ENCODE measurements around the gene FMNL3. TPM values are rescaled to one million over a fixed set of nuclear protein-coding genes. Genes with fewer than 3 reads are reported as not detected.
A peak's percentile ranks its signal among the peaks of the same experiment; 100 is the strongest.

Gene FMNL3
- total and polyA plus RNA-seq, 2 of the 13 experiments (the other 11 are each of a cell fraction or from before 2014, with no cell fraction given) = 0.44 to 1.1 TPM

DNA sequence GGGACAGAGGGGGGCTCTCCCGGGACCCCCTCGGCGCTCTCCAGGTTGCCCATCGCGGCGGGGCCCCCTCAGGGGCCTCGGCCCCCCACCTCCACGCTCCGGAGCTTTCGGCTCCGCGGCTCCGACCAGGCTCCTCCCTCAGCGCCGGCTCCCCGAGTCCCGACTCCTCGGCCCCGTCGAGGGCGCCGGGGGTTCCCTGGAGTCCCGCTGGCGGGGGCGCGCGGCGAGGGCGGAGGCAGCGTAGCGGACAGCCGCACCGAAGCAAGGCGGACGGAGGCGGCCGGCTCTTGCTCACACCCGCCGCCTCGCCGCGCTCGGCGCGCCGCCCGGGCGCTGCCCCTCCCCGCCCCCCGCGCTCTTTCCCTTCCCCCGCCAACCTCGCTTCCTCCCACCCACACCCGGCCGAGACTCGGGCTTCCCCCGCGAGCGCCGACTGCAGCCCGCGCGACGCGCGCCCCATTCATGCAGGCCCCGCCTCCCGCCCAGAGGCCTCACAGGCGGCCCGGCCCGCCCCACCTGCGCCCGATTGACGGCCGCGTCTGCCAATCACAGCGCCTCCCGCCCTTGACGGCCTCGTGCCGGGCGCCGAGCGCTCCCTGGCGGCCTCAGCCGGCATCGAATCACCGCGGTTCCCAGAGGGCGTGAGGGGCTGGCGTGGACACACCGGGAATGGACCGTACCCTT lies at the start of gene FMNL3 (continued):
- no peak for TF ChIP-seq TCF12 (IDR thresholded peaks at IDR 0.05)
- no peak for TF ChIP-seq TCF12 (CRISPR knock-in tag; IDR thresholded peaks at IDR 0.05)
- TF ChIP-seq, protein P1, sequence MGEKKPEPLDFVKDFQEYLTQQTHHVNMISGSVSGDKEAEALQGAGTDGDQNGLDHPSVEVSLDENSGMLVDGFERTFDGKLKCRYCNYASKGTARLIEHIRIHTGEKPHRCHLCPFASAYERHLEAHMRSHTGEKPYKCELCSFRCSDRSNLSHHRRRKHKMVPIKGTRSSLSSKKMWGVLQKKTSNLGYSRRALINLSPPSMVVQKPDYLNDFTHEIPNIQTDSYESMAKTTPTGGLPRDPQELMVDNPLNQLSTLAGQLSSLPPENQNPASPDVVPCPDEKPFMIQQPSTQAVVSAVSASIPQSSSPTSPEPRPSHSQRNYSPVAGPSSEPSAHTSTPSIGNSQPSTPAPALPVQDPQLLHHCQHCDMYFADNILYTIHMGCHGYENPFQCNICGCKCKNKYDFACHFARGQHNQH (CRISPR knock-in tag; IDR thresholded peaks at IDR 0.05) = peak; percentile 77
- TF ChIP-seq, protein P2, sequence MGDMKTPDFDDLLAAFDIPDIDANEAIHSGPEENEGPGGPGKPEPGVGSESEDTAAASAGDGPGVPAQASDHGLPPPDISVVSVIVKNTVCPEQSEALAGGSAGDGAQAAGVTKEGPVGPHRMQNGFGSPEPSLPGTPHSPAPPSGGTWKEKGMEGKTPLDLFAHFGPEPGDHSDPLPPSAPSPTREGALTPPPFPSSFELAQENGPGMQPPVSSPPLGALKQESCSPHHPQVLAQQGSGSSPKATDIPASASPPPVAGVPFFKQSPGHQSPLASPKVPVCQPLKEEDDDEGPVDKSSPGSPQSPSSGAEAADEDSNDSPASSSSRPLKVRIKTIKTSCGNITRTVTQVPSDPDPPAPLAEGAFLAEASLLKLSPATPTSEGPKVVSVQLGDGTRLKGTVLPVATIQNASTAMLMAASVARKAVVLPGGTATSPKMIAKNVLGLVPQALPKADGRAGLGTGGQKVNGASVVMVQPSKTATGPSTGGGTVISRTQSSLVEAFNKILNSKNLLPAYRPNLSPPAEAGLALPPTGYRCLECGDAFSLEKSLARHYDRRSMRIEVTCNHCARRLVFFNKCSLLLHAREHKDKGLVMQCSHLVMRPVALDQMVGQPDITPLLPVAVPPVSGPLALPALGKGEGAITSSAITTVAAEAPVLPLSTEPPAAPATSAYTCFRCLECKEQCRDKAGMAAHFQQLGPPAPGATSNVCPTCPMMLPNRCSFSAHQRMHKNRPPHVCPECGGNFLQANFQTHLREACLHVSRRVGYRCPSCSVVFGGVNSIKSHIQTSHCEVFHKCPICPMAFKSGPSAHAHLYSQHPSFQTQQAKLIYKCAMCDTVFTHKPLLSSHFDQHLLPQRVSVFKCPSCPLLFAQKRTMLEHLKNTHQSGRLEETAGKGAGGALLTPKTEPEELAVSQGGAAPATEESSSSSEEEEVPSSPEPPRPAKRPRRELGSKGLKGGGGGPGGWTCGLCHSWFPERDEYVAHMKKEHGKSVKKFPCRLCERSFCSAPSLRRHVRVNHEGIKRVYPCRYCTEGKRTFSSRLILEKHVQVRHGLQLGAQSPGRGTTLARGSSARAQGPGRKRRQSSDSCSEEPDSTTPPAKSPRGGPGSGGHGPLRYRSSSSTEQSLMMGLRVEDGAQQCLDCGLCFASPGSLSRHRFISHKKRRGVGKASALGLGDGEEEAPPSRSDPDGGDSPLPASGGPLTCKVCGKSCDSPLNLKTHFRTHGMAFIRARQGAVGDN (CRISPR knock-in tag; IDR thresholded peaks at IDR 0.05) = peak; percentile 88
- peak; percentile 95 for TF ChIP-seq CCDC6 (CRISPR knock-in tag; IDR thresholded peaks at IDR 0.05)
- 0 out of 2 replicates have a peak, but pooled peaks have one; percentile 45 for TF ChIP-seq SMYD3 (CRISPR knock-in tag; IDR thresholded peaks at IDR 0.05)
- TF ChIP-seq NAIF1 (CRISPR knock-in tag; IDR thresholded peaks at IDR 0.05; ENCODE audit: borderline replicate concordance) = no peak
- TF ChIP-seq RCOR2 (CRISPR knock-in tag; IDR thresholded peaks at IDR 0.05) = no peak
- TF ChIP-seq, protein P3, sequence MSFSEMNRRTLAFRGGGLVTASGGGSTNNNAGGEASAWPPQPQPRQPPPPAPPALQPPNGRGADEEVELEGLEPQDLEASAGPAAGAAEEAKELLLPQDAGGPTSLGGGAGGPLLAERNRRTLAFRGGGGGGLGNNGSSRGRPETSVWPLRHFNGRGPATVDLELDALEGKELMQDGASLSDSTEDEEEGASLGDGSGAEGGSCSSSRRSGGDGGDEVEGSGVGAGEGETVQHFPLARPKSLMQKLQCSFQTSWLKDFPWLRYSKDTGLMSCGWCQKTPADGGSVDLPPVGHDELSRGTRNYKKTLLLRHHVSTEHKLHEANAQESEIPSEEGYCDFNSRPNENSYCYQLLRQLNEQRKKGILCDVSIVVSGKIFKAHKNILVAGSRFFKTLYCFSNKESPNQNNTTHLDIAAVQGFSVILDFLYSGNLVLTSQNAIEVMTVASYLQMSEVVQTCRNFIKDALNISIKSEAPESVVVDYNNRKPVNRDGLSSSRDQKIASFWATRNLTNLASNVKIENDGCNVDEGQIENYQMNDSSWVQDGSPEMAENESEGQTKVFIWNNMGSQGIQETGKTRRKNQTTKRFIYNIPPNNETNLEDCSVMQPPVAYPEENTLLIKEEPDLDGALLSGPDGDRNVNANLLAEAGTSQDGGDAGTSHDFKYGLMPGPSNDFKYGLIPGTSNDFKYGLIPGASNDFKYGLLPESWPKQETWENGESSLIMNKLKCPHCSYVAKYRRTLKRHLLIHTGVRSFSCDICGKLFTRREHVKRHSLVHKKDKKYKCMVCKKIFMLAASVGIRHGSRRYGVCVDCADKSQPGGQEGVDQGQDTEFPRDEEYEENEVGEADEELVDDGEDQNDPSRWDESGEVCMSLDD (CRISPR knock-in tag; IDR thresholded peaks at IDR 0.05; ENCODE audit: borderline replicate concordance) = peak; percentile 41; the same call in 1 of the 2 replicates
- TF ChIP-seq KDM6A (CRISPR knock-in tag; IDR thresholded peaks at IDR 0.05; ENCODE audit: low read depth) = no peak
- peak; percentile 68; the same call in 1 of the 2 replicates for TF ChIP-seq ZNF878 (CRISPR knock-in tag; IDR thresholded peaks at IDR 0.05)
- TF ChIP-seq KMT2A (CRISPR knock-in tag; IDR thresholded peaks at IDR 0.05) = 0 out of 2 replicates have a peak, but pooled peaks have one; percentile 28
- peak; percentile 75; the same call in 1 of the 2 replicates for TF ChIP-seq ZNF792 (CRISPR knock-in tag; IDR thresholded peaks at IDR 0.05)
- no peak for TF ChIP-seq RFX3 (CRISPR knock-in tag; IDR thresholded peaks at IDR 0.05)
- TF ChIP-seq, protein P4, sequence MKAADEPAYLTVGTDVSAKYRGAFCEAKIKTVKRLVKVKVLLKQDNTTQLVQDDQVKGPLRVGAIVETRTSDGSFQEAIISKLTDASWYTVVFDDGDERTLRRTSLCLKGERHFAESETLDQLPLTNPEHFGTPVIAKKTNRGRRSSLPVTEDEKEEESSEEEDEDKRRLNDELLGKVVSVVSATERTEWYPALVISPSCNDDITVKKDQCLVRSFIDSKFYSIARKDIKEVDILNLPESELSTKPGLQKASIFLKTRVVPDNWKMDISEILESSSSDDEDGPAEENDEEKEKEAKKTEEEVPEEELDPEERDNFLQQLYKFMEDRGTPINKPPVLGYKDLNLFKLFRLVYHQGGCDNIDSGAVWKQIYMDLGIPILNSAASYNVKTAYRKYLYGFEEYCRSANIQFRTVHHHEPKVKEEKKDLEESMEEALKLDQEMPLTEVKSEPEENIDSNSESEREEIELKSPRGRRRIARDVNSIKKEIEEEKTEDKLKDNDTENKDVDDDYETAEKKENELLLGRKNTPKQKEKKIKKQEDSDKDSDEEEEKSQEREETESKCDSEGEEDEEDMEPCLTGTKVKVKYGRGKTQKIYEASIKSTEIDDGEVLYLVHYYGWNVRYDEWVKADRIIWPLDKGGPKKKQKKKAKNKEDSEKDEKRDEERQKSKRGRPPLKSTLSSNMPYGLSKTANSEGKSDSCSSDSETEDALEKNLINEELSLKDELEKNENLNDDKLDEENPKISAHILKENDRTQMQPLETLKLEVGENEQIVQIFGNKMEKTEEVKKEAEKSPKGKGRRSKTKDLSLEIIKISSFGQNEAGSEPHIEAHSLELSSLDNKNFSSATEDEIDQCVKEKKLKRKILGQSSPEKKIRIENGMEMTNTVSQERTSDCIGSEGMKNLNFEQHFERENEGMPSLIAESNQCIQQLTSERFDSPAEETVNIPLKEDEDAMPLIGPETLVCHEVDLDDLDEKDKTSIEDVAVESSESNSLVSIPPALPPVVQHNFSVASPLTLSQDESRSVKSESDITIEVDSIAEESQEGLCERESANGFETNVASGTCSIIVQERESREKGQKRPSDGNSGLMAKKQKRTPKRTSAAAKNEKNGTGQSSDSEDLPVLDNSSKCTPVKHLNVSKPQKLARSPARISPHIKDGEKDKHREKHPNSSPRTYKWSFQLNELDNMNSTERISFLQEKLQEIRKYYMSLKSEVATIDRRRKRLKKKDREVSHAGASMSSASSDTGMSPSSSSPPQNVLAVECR (CRISPR knock-in tag; IDR thresholded peaks at IDR 0.05; ENCODE audit: borderline replicate concordance) = peak; percentile 48; the same call in 1 of the 2 replicates
- TF ChIP-seq, protein P5, sequence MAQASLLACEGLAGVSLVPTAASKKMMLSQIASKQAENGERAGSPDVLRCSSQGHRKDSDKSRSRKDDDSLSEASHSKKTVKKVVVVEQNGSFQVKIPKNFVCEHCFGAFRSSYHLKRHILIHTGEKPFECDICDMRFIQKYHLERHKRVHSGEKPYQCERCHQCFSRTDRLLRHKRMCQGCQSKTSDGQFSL (CRISPR knock-in tag; IDR thresholded peaks at IDR 0.05) = no peak
- TF ChIP-seq BCL6 (CRISPR knock-in tag; IDR thresholded peaks at IDR 0.05) = peak; percentile 55; the same call in 1 of the 2 replicates
